Psoas muscle (tissue), 8 donors: ENCODE data around the gene TSPAN1. TPM values are rescaled to one million over a fixed set of nuclear protein-coding genes. Genes with fewer than 3 reads are reported as not detected.

Source experiments
- ATAC-seq, 4 donors: fragments of 200-7000 bp; cut with Tn5 transposase; one replicate each; pipeline ENCODE4 v1.9.1; 2020; ENCODE audit warnings: moderate library complexity in 3 of 4, mild to moderate bottlenecking in 2 of 4
- DNase-seq, 2 donors: peaks; one replicate each; pipeline ENCODE4 v3.0.0-alpha.2; 2020
- H3K27ac ChIP-seq: fragments of 200-600 bp; one replicate; pipeline ENCODE4 v1.8.0; 2022
- H3K27me3 ChIP-seq, 3 donors: fragments of 200-600 bp in 1 of 3; one replicate each; pipeline versions ENCODE4 v1.6.1 to v1.8.0; 2013 to 2022; ENCODE audit warnings: low read length in 2 of 3, mild to moderate bottlenecking in 2 of 3, moderate library complexity in 1 of 3; ENCODE audit not compliant: insufficient read depth in 3 of 3
- H3K36me3 ChIP-seq, 2 donors: fragments of 200-600 bp in 1 of 2; one replicate each; pipeline versions ENCODE4 v1.6.1 to v1.8.0; 2013 to 2022; ENCODE audit warnings: low read depth in 1 of 2, mild to moderate bottlenecking in 1 of 2, moderate library complexity in 1 of 2; ENCODE audit not compliant: insufficient read depth in 1 of 2
- H3K4me1 ChIP-seq: fragments of 200-600 bp; one replicate; pipeline ENCODE4 v1.8.0; 2022
- H3K4me3 ChIP-seq: fragments of 200-600 bp; one replicate; pipeline ENCODE4 v1.8.0; 2022; ENCODE audit warnings: mild to moderate bottlenecking
- H3K9me3 ChIP-seq: fragments of 200-600 bp; one replicate; pipeline ENCODE4 v1.8.0; 2022
- CTCF ChIP-seq: fragments of 200-600 bp; IDR thresholded peaks from one replicate; pipeline ENCODE4 v1.8.0; 2022; ENCODE audit warnings: antibody characterized with exemption
- WGBS, 3 donors: extraction: QIAGEN DNeasy Blood & Tissue Kit; methylation state at CpG; one replicate each; pipeline versions ENCODE4 v1.1.6 to v1.1.7; 2013; 5-methylcytosine and 5-hydroxymethylcytosine counted together
- intact Hi-C, 2 donors: fragments of 100-400 bp; cut with DNase I; formaldehyde crosslinking; loops; one replicate each; pipeline versions ENCODE4 v1.11.0 to v1.14.2; 2022
- polyA plus RNA-seq, 3 donors: library from polyadenylated mRNA; stranded (reverse); fragments of 200-250 nt; gene quantifications; one replicate each; pipeline ENCODE4 v1.2.3, GENCODE V29; 2013
- total RNA-seq, 4 donors: library from RNA; stranded (reverse); fragmentation: NEBNext Ultra II Directional in 2 of 4; extraction: Animal tissue kit (Norgen Biotek cat#: 25700) in 2 of 4; gene quantifications; one replicate each; pipeline versions ENCODE4 v1.2.1 to v1.2.4, GENCODE V29; 2021 to 2023
- donor health status: healthy with polysubstance abuse.
- donor health status: DM: no; HTN: no; CAD: no; lungs with moderate emphysema.
- donor health status: Bipolar disorder and iron deficiency.
- donor health status: healthy.
- donor health status: DM: yes; HTN: yes; CAD: no.
- donor health status: DM: no; HTN: no; CAD: no.
- donor health status: DM: no; HTN: no; CAD: no.
- donor health status: DM: yes; HTN: yes; CAD: no.

TSPAN1 gene
- total and polyA plus RNA-seq, 7 donors, result 1.2 to 14.7 (median 4.0) TPM

- Histone ChIP-seq H3K9me3 (no peaks in the 10 kb centered on the region), H3K4me1 (peaks cover 11% of the 10 kb centered on the region), H3K36me3 (peaks cover 4 to 98% of the 10 kb centered on the region in 2 donors), H3K27ac (no peak overlapping the region), H3K4me3 (no peak overlapping the region), H3K27me3 (no peaks in the 10 kb centered on the region)
- 82 to 89% (median 89%) methylated on average over 10 of the region's 10 CpGs for WGBS, 3 donors
- ATAC-seq (no peak), DNase-seq (no peak)
- intact Hi-C loops, result no loop called here
- no peak for TF ChIP-seq CTCF
Measured at GRCh38 chr1:46192171-46192570, 17.3 kb downstream of the TSPAN1 start.

- DNase-seq (no peak), ATAC-seq (no peak)
- Histone ChIP-seq H3K9me3 (no peaks in the 10 kb centered on the region), H3K36me3 (peaks cover 4 to 88% of the 10 kb centered on the region in 2 donors), H3K27ac (no peak overlapping the region), H3K4me3 (no peak overlapping the region), H3K27me3 (no peaks in the 10 kb centered on the region), H3K4me1 (peaks cover 16% of the 10 kb centered on the region)
- no peak for TF ChIP-seq CTCF
- intact Hi-C loops, result no loop called here
- WGBS, 3 donors, result 90 to 95% (median 91%) methylated on average over 7 of the region's 7 CpGs
Measured at GRCh38 chr1:46193285-46193684, 18.4 kb downstream of the TSPAN1 start.

- no peak overlapping the region for H3K27ac ChIP-seq
- peaks cover 18% of the 10 kb centered on the region for H3K4me1 ChIP-seq
- no peaks in the 10 kb centered on the region for H3K27me3 ChIP-seq
- no peaks in the 10 kb centered on the region for H3K9me3 ChIP-seq
- DNase-seq, result no peak
- TF ChIP-seq CTCF, result no peak
- no peak overlapping the region for H3K4me3 ChIP-seq
- intact Hi-C loops, result no loop called here
- 88 to 95% (median 89%) methylated on average over 9 of the region's 9 CpGs for WGBS, 3 donors
- no peak for ATAC-seq
- H3K36me3 ChIP-seq, result peaks cover 4 to 80% of the 10 kb centered on the region in 2 donors
Measured at GRCh38 chr1:46193984-46194570, 19.2 kb downstream of the TSPAN1 start.

- Histone ChIP-seq H3K9me3 (no peaks in the 10 kb centered on the region), H3K4me1 (peaks cover 24% of the 10 kb centered on the region), H3K4me3 (no peak overlapping the region), H3K27ac (no peak overlapping the region), H3K27me3 (no peaks in the 10 kb centered on the region), H3K36me3 (peaks cover 4 to 74% of the 10 kb centered on the region in 2 donors)
- intact Hi-C loops, result no loop called here
- 69 to 73% (median 72%) methylated on average over 5 of the region's 5 CpGs for WGBS, 3 donors
- DNase-seq (no peak), ATAC-seq (no peak)
- no peak for TF ChIP-seq CTCF
Measured at GRCh38 chr1:46194641-46195193, 19.8 kb downstream of the TSPAN1 start.

GRCh38 chr1:46196609-46197008, 21.7 kb downstream of the TSPAN1 start:
- TF ChIP-seq CTCF, result no peak
- H3K27ac ChIP-seq, result no peak overlapping the region
- intact Hi-C loops, result no loop called here

More at GRCh38 chr1:46196609-46197008, 21.7 kb downstream of the TSPAN1 start:
- H3K4me1 ChIP-seq, result peaks cover 24% of the 10 kb centered on the region
- no peaks in the 10 kb centered on the region for H3K27me3 ChIP-seq
- H3K4me3 ChIP-seq, result no peak overlapping the region
- H3K9me3 ChIP-seq, result no peaks in the 10 kb centered on the region
- ATAC-seq (no peak), DNase-seq (no peak)
- H3K36me3 ChIP-seq, result peaks cover 4 to 62% of the 10 kb centered on the region in 2 donors
- 92 to 96% (median 95%) methylated on average over 9 of the region's 9 CpGs for WGBS, 3 donors
